ENCODE data around the gene PAMR1.

- no peak for TF ChIP-seq EZH2 (IDR thresholded peaks at IDR 0.05; ENCODE audit: low read depth)
- TF ChIP-seq CTCF (conservative IDR thresholded peaks at IDR 0.05), result no peak
These were observed 2.1 kb downstream of the PAMR1 start for GRCh38 chr11:35523331-35523768.
